ENCODE measurements around the gene MUC2.

DNA sequence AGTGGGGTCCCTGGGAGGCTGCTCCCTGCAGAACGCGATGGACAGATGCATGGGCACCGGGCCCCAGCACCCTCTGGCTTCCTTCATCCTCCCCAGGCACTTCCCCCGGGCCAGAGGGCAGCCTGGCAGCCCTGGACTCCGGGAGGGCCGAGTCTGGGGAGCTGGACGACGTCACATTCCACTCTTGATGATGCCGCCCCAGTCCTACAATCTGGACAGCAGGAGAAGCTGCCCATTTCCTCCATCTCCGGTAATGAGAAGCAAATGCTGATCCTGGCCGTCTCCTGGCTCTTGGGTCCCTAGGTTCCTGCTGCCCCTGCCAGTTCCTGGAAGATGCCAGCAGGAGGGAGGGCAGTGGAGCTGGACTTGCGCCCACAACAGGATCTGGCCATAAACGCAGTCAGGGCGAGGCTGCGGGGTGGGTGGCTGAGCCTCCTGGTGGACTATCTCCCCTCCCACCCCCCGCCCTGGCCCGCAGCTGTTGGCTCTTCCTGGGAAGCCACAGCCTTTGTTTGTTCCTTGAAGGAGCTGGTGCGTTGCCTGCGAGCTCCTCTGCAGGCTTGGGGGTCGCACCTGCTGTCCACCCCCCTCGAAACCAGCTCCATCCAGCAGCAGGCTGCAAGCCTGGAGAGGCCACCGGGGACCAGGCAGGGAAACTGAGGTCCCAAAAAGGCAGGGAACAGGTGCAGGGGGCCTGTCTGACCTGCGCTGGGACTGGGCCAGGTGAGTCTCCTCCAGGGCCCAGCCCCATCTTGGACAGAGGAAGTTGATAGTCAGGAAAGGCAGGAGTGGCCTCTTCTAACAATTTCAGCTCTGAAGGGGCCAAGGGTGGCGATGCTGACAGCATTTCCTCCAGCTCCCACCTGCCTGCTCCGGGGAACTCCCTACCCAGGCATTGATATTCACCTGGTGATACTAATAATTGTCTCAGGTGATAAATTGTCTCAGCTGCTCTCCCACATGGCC is 20.2 kb upstream of the MUC2 start:
- TF ChIP-seq, protein P1, sequence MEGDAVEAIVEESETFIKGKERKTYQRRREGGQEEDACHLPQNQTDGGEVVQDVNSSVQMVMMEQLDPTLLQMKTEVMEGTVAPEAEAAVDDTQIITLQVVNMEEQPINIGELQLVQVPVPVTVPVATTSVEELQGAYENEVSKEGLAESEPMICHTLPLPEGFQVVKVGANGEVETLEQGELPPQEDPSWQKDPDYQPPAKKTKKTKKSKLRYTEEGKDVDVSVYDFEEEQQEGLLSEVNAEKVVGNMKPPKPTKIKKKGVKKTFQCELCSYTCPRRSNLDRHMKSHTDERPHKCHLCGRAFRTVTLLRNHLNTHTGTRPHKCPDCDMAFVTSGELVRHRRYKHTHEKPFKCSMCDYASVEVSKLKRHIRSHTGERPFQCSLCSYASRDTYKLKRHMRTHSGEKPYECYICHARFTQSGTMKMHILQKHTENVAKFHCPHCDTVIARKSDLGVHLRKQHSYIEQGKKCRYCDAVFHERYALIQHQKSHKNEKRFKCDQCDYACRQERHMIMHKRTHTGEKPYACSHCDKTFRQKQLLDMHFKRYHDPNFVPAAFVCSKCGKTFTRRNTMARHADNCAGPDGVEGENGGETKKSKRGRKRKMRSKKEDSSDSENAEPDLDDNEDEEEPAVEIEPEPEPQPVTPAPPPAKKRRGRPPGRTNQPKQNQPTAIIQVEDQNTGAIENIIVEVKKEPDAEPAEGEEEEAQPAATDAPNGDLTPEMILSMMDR (conservative IDR thresholded peaks at IDR 0.05; ENCODE audit: low read depth, low read length) = no peak; the same call in 1 of the 2 replicates
- TF ChIP-seq EZH2 (IDR thresholded peaks at IDR 0.05; ENCODE audit: low read length, unreplicated experiment) = no peak

Data from PC-3 (cell line).